Muscle of leg (tissue), 11 donors: ENCODE measurements around the gene OR7C2. TPM values are rescaled to one million over a fixed set of nuclear protein-coding genes. Genes with fewer than 3 reads are reported as not detected.

ENCODE experiments used
- DNase-seq: peaks from one replicate; pipeline ENCODE4 v3.0.0; 2013
- H3K27ac ChIP-seq: one replicate; pipeline ENCODE4 v1.5.1; 2013; ENCODE audit warnings: mild to moderate bottlenecking, low read length, control low read depth
- H3K27me3 ChIP-seq: one replicate; pipeline ENCODE4 v1.6.1; 2013; ENCODE audit warnings: low read length; ENCODE audit not compliant: control insufficient read depth, insufficient read depth
- H3K36me3 ChIP-seq: one replicate; pipeline ENCODE4 v1.6.1; 2013; ENCODE audit warnings: low read length; ENCODE audit not compliant: control insufficient read depth, insufficient read depth
- H3K4me1 ChIP-seq: one replicate; pipeline ENCODE4 v1.6.1; 2013; ENCODE audit warnings: low read length; ENCODE audit not compliant: control insufficient read depth, insufficient read depth
- H3K4me3 ChIP-seq: one replicate; pipeline ENCODE4 v1.5.1; 2013; ENCODE audit warnings: low read length, control low read depth
- H3K9me3 ChIP-seq: replicated peaks from 2 replicates; pipeline ENCODE4 v1.6.1; 2013; ENCODE audit warnings: low read depth, low read length; ENCODE audit not compliant: control insufficient read depth
- WGBS: methylation state at CpG from one replicate; pipeline ENCODE4 v1.1.5; 2013; ENCODE audit warnings: missing lambda C conversion rate; ENCODE audit not compliant: insufficient coverage; 5-methylcytosine and 5-hydroxymethylcytosine counted together
- polyA plus RNA-seq, 8 donors: library from polyadenylated mRNA; unstranded; fragments of 120-200 nt; gene quantifications; one replicate each; pipeline versions ENCODE4 v1.2.1 to v1.2.3, GENCODE V29; 2013; ENCODE audit warnings: inconsistent platforms in 1 of 8, low replicate concordance in 1 of 8; ENCODE audit not compliant: insufficient read length in 8 of 8, insufficient read depth in 1 of 8
- total RNA-seq: library from RNA; stranded (reverse); fragments of 120-200 nt; gene quantifications from one replicate; pipeline ENCODE4 v1.2.4, GENCODE V29; 2013

OR7C2 gene
- total and polyA plus RNA-seq, 9 donors = not detected

GRCh38 chr19:14949876-14950275 is 8.6 kb downstream of the OR7C2 start:
- H3K36me3 ChIP-seq = no peaks in the 10 kb centered on the region
- WGBS = 40% methylated on average over 5 of the region's 8 CpGs
- H3K27ac ChIP-seq = no peak overlapping the region
- DNase-seq = no peak
- H3K4me3 ChIP-seq = no peak overlapping the region
- peaks cover 2% of the 10 kb centered on the region for H3K27me3 ChIP-seq
- H3K9me3 ChIP-seq = no peaks in the 10 kb centered on the region
- H3K4me1 ChIP-seq = no peaks in the 10 kb centered on the region

- H3K4me1 ChIP-seq = no peaks in the 10 kb centered on the region
- WGBS = no CpG with 5 or more reads among the region's 1 CpG
- no peak for DNase-seq
Measured at GRCh38 chr19:14950421-14950820, 9.1 kb downstream of the OR7C2 start.

GRCh38 chr19:14952767-14953166 is 11.5 kb downstream of the OR7C2 start:
- Histone ChIP-seq H3K36me3 (no peaks in the 10 kb centered on the region), H3K9me3 (no peaks in the 10 kb centered on the region), H3K4me3 (no peak overlapping the region), H3K4me1 (no peaks in the 10 kb centered on the region), H3K27me3 (peaks cover 2% of the 10 kb centered on the region), H3K27ac (no peak overlapping the region)
- no peak for DNase-seq
- WGBS = 87% methylated on average over 9 of the region's 11 CpGs

More at GRCh38 chr19:14950421-14950820, 9.1 kb downstream of the OR7C2 start:
- Histone ChIP-seq H3K36me3 (no peaks in the 10 kb centered on the region), H3K27me3 (peaks cover 2% of the 10 kb centered on the region), H3K27ac (no peak overlapping the region), H3K9me3 (no peaks in the 10 kb centered on the region), H3K4me3 (no peak overlapping the region)

GRCh38 chr19:14954071-14954655 is 12.9 kb downstream of the OR7C2 start:
- Histone ChIP-seq H3K27ac (no peak overlapping the region), H3K9me3 (peaks cover 4% of the 10 kb centered on the region), H3K36me3 (no peaks in the 10 kb centered on the region), H3K4me1 (no peaks in the 10 kb centered on the region), H3K27me3 (peaks cover 2% of the 10 kb centered on the region), H3K4me3 (no peak overlapping the region)
- 12% methylated on average over 24 of the region's 24 CpGs for WGBS
- DNase-seq = no peak

GRCh38 chr19:14957464-14957863 is 16.2 kb downstream of the OR7C2 start:
- Histone ChIP-seq H3K4me1 (no peaks in the 10 kb centered on the region), H3K27ac (no peak overlapping the region), H3K9me3 (peaks cover 4% of the 10 kb centered on the region), H3K4me3 (no peak overlapping the region), H3K27me3 (peaks cover 2% of the 10 kb centered on the region), H3K36me3 (no peaks in the 10 kb centered on the region)
- DNase-seq = no peak
- 93% methylated on average over 2 of the region's 3 CpGs for WGBS

GRCh38 chr19:14959263-14959662 is 18.0 kb downstream of the OR7C2 start:
- H3K9me3 ChIP-seq = peaks cover 4% of the 10 kb centered on the region
- no peak for DNase-seq
- no peaks in the 10 kb centered on the region for H3K27me3 ChIP-seq
- 100% methylated on average over 1 of the region's 1 CpG for WGBS
- H3K4me1 ChIP-seq = no peaks in the 10 kb centered on the region
- H3K4me3 ChIP-seq = no peak overlapping the region
- no peaks in the 10 kb centered on the region for H3K36me3 ChIP-seq
- no peak overlapping the region for H3K27ac ChIP-seq

GRCh38 chr19:14961956-14962685 is 20.8 kb downstream of the OR7C2 start:
- 92% methylated on average over 13 of the region's 24 CpGs for WGBS
- DNase-seq = no peak
- H3K4me1 ChIP-seq = no peaks in the 10 kb centered on the region
- peaks cover 4% of the 10 kb centered on the region for H3K9me3 ChIP-seq
- H3K4me3 ChIP-seq = no peak overlapping the region
- H3K27me3 ChIP-seq = no peaks in the 10 kb centered on the region
- H3K27ac ChIP-seq = no peak overlapping the region
- H3K36me3 ChIP-seq = no peaks in the 10 kb centered on the region

- Histone ChIP-seq H3K4me1 (no peaks in the 10 kb centered on the region), H3K4me3 (no peak overlapping the region), H3K27me3 (no peaks in the 10 kb centered on the region), H3K9me3 (no peaks in the 10 kb centered on the region), H3K36me3 (no peaks in the 10 kb centered on the region), H3K27ac (no peak overlapping the region)
- DNase-seq = no peak
- WGBS = 88% methylated on average over 14 of the region's 14 CpGs
Measured at GRCh38 chr19:14968247-14968646, 27.0 kb downstream of the OR7C2 start.

GRCh38 chr19:14971474-14971873 is 30.2 kb downstream of the OR7C2 start:
- no peaks in the 10 kb centered on the region for H3K36me3 ChIP-seq
- no peaks in the 10 kb centered on the region for H3K4me1 ChIP-seq
- no peaks in the 10 kb centered on the region for H3K27me3 ChIP-seq
- no peaks in the 10 kb centered on the region for H3K9me3 ChIP-seq
- no peak overlapping the region for H3K4me3 ChIP-seq
- WGBS = 85% methylated on average over 7 of the region's 7 CpGs
- H3K27ac ChIP-seq = no peak overlapping the region
- no peak for DNase-seq

GRCh38 chr19:14972676-14973075 is 31.4 kb downstream of the OR7C2 start:
- Histone ChIP-seq H3K27ac (no peak overlapping the region), H3K4me1 (no peaks in the 10 kb centered on the region), H3K4me3 (no peak overlapping the region), H3K36me3 (no peaks in the 10 kb centered on the region), H3K9me3 (no peaks in the 10 kb centered on the region), H3K27me3 (peaks cover 4% of the 10 kb centered on the region)
- DNase-seq = no peak
- WGBS = 75% methylated on average over 26 of the region's 27 CpGs
